ENCODE data around the gene UBAP1L. TPM values are rescaled to one million over a fixed set of nuclear protein-coding genes. Genes with fewer than 3 reads are reported as not detected.

UBAP1L gene
- total RNA-seq, 2 experiments from 2014 or later = 7.2 TPM

- POLR2A ChIA-PET = interaction anchor here (0.5 to 0.6 kb wide), 2 partner anchors 71 to 251 kb away, joined by 3 read pairs; no protein-coding TSS in a partner anchor
Measured at GRCh38 chr15:65054333-65055200, 60.4 kb downstream of the UBAP1L start.

GRCh38 chr15:65052956-65053355, 62.0 kb downstream of the UBAP1L start:
- CTCF ChIA-PET = interaction anchor here (0.6 kb wide), 1 partner anchor 665 kb away, joined by 3 read pairs; the partner anchor contains the start of gene TRIP4

More at GRCh38 chr15:65054333-65055200, 60.4 kb downstream of the UBAP1L start:
- no peaks in the 10 kb centered on the region for H3K9me3 ChIP-seq (ENCODE audit: control insufficient read depth in 1 of 2, insufficient read depth in 1 of 2, low read length in 2 of 2)
- no peaks in the 10 kb centered on the region for H3K9me3 Mint-ChIP-seq
- CTCF ChIA-PET = no interaction called here
- DNase-seq = peak; percentile 26 to 72 (median 40)
- no peaks in the 10 kb centered on the region for H3K36me3 Mint-ChIP-seq (ENCODE audit: low read depth)
- intact Hi-C loops (cut with DNase I, micrococcal nuclease) = loop anchor here (1.0 to 2.0 kb wide), 3 partner anchors 243 to 330 kb away; no protein-coding TSS in a partner anchor
- no peak overlapping the region for H3K27ac ChIP-seq (ENCODE audit: low read depth in 1 of 2, low read length in 2 of 2)
- H3K36me3 ChIP-seq (ENCODE audit: insufficient read depth, low read length) = no peaks in the 10 kb centered on the region
- ATAC-seq (ENCODE audit: poor library complexity) = peak; percentile 35
- H3K27ac Mint-ChIP-seq = no peak overlapping the region
- no peaks in the 10 kb centered on the region for H3K27me3 Mint-ChIP-seq
- peak; percentile 72 for TF ChIP-seq CTCF (IDR thresholded peaks at IDR 0.05)
- no peak overlapping the region for H3K4me3 ChIP-seq (ENCODE audit: low read length)
- H3K4me3 Mint-ChIP-seq = no peak overlapping the region
- H3K4me1 Mint-ChIP-seq (ENCODE audit: low read depth) = peaks cover 7% of the 10 kb centered on the region
- peaks cover 0 to 6% of the 10 kb centered on the region in 2 experiments for H3K27me3 ChIP-seq (ENCODE audit: control insufficient read depth in 1 of 2, insufficient read depth in 2 of 2, low read length in 2 of 2)
- H3K4me1 ChIP-seq (ENCODE audit: insufficient read depth, low read length) = peaks cover 6% of the 10 kb centered on the region

GRCh38 chr15:65051266-65051665, 63.7 kb downstream of the UBAP1L start:
- Mint-ChIP-seq H3K27me3 (no peaks in the 10 kb centered on the region), H3K36me3 (ENCODE audit: low read depth) (no peaks in the 10 kb centered on the region), H3K27ac (no peak overlapping the region), H3K4me1 (ENCODE audit: low read depth) (peaks cover 13% of the 10 kb centered on the region), H3K9me3 (no peaks in the 10 kb centered on the region), H3K4me3 (no peak overlapping the region)
- Histone ChIP-seq H3K27ac (ENCODE audit: low read depth in 1 of 2, low read length in 2 of 2) (no peak overlapping the region), H3K36me3 (ENCODE audit: insufficient read depth, low read length) (no peaks in the 10 kb centered on the region), H3K4me1 (ENCODE audit: insufficient read depth, low read length) (peaks cover 11% of the 10 kb centered on the region), H3K9me3 (ENCODE audit: control insufficient read depth in 1 of 2, insufficient read depth in 1 of 2, low read length in 2 of 2) (no peaks in the 10 kb centered on the region), H3K27me3 (ENCODE audit: control insufficient read depth in 1 of 2, insufficient read depth in 2 of 2, low read length in 2 of 2) (peaks cover 0 to 6% of the 10 kb centered on the region in 2 experiments), H3K4me3 (ENCODE audit: low read length) (no peak overlapping the region)
- DNase-seq (no peak), ATAC-seq (ENCODE audit: poor library complexity) (no peak)
- POLR2A ChIA-PET = no interaction called here
- CTCF ChIA-PET = no interaction called here
- intact Hi-C loops (cut with DNase I, micrococcal nuclease) = no loop called here
- TF ChIP-seq CTCF (IDR thresholded peaks at IDR 0.05) = no peak

More at GRCh38 chr15:65052956-65053355, 62.0 kb downstream of the UBAP1L start:
- peaks cover 0 to 6% of the 10 kb centered on the region in 2 experiments for H3K27me3 ChIP-seq (ENCODE audit: control insufficient read depth in 1 of 2, insufficient read depth in 2 of 2, low read length in 2 of 2)
- Mint-ChIP-seq H3K27ac (no peak overlapping the region), H3K27me3 (no peaks in the 10 kb centered on the region), H3K36me3 (ENCODE audit: low read depth) (no peaks in the 10 kb centered on the region), H3K4me3 (no peak overlapping the region), H3K9me3 (no peaks in the 10 kb centered on the region), H3K4me1 (ENCODE audit: low read depth) (peaks cover 13% of the 10 kb centered on the region)
- intact Hi-C loops (cut with DNase I, micrococcal nuclease) = no loop called here
- POLR2A ChIA-PET = no interaction called here
- H3K4me3 ChIP-seq (ENCODE audit: low read length) = no peak overlapping the region
- no peak for ATAC-seq (ENCODE audit: poor library complexity)
- no peaks in the 10 kb centered on the region for H3K9me3 ChIP-seq (ENCODE audit: control insufficient read depth in 1 of 2, insufficient read depth in 1 of 2, low read length in 2 of 2)
- H3K27ac ChIP-seq (ENCODE audit: low read depth in 1 of 2, low read length in 2 of 2) = no peak overlapping the region
- no peak for TF ChIP-seq CTCF (IDR thresholded peaks at IDR 0.05)
- H3K4me1 ChIP-seq (ENCODE audit: insufficient read depth, low read length) = peaks cover 11% of the 10 kb centered on the region
- H3K36me3 ChIP-seq (ENCODE audit: insufficient read depth, low read length) = no peaks in the 10 kb centered on the region
- DNase-seq = no peak
